Nephron (organoid): ENCODE measurements around the gene IGFBP7.

Experiments
- H3K27ac Mint-ChIP-seq, 3 experiments: 2 replicates each; pipeline ENCODE4 v1.8.0; 2020; ENCODE audit warnings: mixed read lengths in 3 of 3, mild to moderate bottlenecking in 2 of 3, moderate library complexity in 1 of 3
- H3K27me3 Mint-ChIP-seq: 2 replicates; pipeline ENCODE4 v1.8.0; 2021; ENCODE audit warnings: low read depth, mild to moderate bottlenecking, moderate library complexity, mixed read lengths
- H3K36me3 Mint-ChIP-seq: 2 replicates; pipeline ENCODE4 v1.8.0; 2020; ENCODE audit warnings: low read depth, mixed read lengths
- H3K4me1 Mint-ChIP-seq: 2 replicates; pipeline ENCODE4 v1.8.0; 2020; ENCODE audit warnings: mixed read lengths
- H3K4me3 Mint-ChIP-seq, 3 experiments: 2 replicates each; pipeline ENCODE4 v1.8.0; 2020; ENCODE audit warnings: mild to moderate bottlenecking in 3 of 3, mixed read lengths in 3 of 3, moderate library complexity in 2 of 3
- H3K9me3 Mint-ChIP-seq: 2 replicates; pipeline ENCODE4 v1.8.0; 2020; ENCODE audit warnings: mixed read lengths
- TF ChIP-seq, protein P1 (sequence below), 3 experiments: fragments of 200-600 bp; sonication (generic); IDR thresholded peaks; one replicate each; pipeline ENCODE4 v1.5.0; 2021; ENCODE audit warnings: antibody characterized with exemption in 3 of 3; ENCODE audit not compliant: unreplicated experiment in 3 of 3

Gene IGFBP7

GRCh38 chr4:57148831-57149505, 38.8 kb upstream of the IGFBP7 start:
- no peak overlapping the region for H3K27ac Mint-ChIP-seq
- H3K36me3 Mint-ChIP-seq: no peaks in the 10 kb centered on the region
- no peak overlapping the region for H3K4me3 Mint-ChIP-seq
- H3K27me3 Mint-ChIP-seq: peaks cover 15% of the 10 kb centered on the region
- no peaks in the 10 kb centered on the region for H3K4me1 Mint-ChIP-seq
- TF ChIP-seq, protein P1, sequence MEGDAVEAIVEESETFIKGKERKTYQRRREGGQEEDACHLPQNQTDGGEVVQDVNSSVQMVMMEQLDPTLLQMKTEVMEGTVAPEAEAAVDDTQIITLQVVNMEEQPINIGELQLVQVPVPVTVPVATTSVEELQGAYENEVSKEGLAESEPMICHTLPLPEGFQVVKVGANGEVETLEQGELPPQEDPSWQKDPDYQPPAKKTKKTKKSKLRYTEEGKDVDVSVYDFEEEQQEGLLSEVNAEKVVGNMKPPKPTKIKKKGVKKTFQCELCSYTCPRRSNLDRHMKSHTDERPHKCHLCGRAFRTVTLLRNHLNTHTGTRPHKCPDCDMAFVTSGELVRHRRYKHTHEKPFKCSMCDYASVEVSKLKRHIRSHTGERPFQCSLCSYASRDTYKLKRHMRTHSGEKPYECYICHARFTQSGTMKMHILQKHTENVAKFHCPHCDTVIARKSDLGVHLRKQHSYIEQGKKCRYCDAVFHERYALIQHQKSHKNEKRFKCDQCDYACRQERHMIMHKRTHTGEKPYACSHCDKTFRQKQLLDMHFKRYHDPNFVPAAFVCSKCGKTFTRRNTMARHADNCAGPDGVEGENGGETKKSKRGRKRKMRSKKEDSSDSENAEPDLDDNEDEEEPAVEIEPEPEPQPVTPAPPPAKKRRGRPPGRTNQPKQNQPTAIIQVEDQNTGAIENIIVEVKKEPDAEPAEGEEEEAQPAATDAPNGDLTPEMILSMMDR (IDR thresholded peaks at IDR 0.05; ENCODE audit: unreplicated experiment in 3 of 3): no peak
- H3K9me3 Mint-ChIP-seq: no peaks in the 10 kb centered on the region

- Mint-ChIP-seq H3K9me3 (peaks cover 3% of the 10 kb centered on the region), H3K4me1 (no peaks in the 10 kb centered on the region), H3K27ac (no peak overlapping the region), H3K36me3 (no peaks in the 10 kb centered on the region), H3K27me3 (peaks cover 20% of the 10 kb centered on the region), H3K4me3 (no peak overlapping the region)
- TF ChIP-seq, protein P1 (IDR thresholded peaks at IDR 0.05; ENCODE audit: unreplicated experiment in 3 of 3): no peak
These were observed 38.0 kb upstream of the IGFBP7 start for GRCh38 chr4:57148177-57148576.

GRCh38 chr4:57147335-57148060, 37.3 kb upstream of the IGFBP7 start:
- Mint-ChIP-seq H3K27ac (no peak overlapping the region), H3K4me3 (no peak overlapping the region), H3K4me1 (no peaks in the 10 kb centered on the region), H3K9me3 (peaks cover 3% of the 10 kb centered on the region), H3K27me3 (peaks cover 19% of the 10 kb centered on the region), H3K36me3 (no peaks in the 10 kb centered on the region)
- TF ChIP-seq, protein P1 (IDR thresholded peaks at IDR 0.05; ENCODE audit: unreplicated experiment in 3 of 3): no peak

- Mint-ChIP-seq H3K36me3 (no peaks in the 10 kb centered on the region), H3K9me3 (peaks cover 3% of the 10 kb centered on the region), H3K27ac (no peak overlapping the region), H3K4me3 (no peak overlapping the region), H3K27me3 (peaks cover 19% of the 10 kb centered on the region), H3K4me1 (no peaks in the 10 kb centered on the region)
- TF ChIP-seq, protein P1 (IDR thresholded peaks at IDR 0.05; ENCODE audit: unreplicated experiment in 3 of 3): no peak
These were observed 36.3 kb upstream of the IGFBP7 start for GRCh38 chr4:57146444-57146843.

DNA sequence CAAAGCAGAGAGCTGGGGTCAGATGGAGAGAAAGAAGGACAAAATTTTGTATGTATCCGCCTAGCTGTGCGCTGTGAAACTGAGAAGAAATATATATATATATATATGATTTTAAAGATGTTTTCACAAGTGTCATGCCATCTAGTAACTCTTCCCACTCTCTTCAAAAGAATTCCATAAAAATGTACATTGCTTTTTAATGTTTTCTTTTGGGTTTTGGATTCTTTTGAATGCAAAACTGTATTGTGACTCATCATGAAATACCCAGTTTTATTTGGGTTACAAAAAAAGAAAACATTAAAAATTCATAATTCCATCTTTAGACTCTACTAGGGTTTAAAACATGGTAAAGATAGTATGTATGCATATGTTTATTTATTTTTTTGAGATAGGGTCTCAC, 34.3 kb upstream of the IGFBP7 start:
- Mint-ChIP-seq H3K27ac (no peak overlapping the region), H3K36me3 (no peaks in the 10 kb centered on the region), H3K4me1 (no peaks in the 10 kb centered on the region), H3K9me3 (peaks cover 3% of the 10 kb centered on the region), H3K4me3 (no peak overlapping the region), H3K27me3 (peaks cover 19% of the 10 kb centered on the region)
- TF ChIP-seq, protein P1 (IDR thresholded peaks at IDR 0.05; ENCODE audit: unreplicated experiment in 3 of 3): no peak
